GM12878 (cell line): ENCODE data around the gene GJB1. TPM values are rescaled to one million over a fixed set of nuclear protein-coding genes. Genes with fewer than 3 reads are reported as not detected.

Experiments
- ATAC-seq: fragments of 200-7000 bp; cut with Tn5 transposase; 3 replicates; pipeline ENCODE4 v1.9.1; 2020; ENCODE audit warnings: mild to moderate bottlenecking, moderate library complexity
- BruUV-seq: library from RNA; stranded (reverse); fragments of 400-500 nt; replicated peaks from 2 replicates; lab custom pipeline; 2021; lab: Mats Ljungman, UMichigan
- CTCF ChIA-PET: fragments of 300-600 bp; sonication (Branson Sonifier 250); formaldehyde crosslinking; extraction: SDS; loops from one replicate; lab custom pipeline; 2021; ENCODE audit warnings: inconsistent platforms; lab: Yijun Ruan, JAX
- POLR2A ChIA-PET: fragments of 350-600 bp; formaldehyde crosslinking; extraction: SDS; loops from one replicate; lab custom pipeline; 2021; ENCODE audit warnings: inconsistent platforms; lab: Charles Lee
- RAD21 ChIA-PET: fragments of 300-600 bp; sonication (Branson Sonifier 250); formaldehyde crosslinking; loops from one replicate; lab custom pipeline; 2023; ENCODE audit warnings: antibody characterized with exemption; ENCODE audit not compliant: unreplicated experiment; lab: Charles Lee
- SMC1A ChIA-PET: fragments of 300-600 bp; sonication (Branson Sonifier 250); formaldehyde crosslinking; loops from one replicate; lab custom pipeline; 2023; ENCODE audit not compliant: unreplicated experiment, uncharacterized antibody; lab: Charles Lee
- DNase-seq: peaks from one replicate; pipeline ENCODE4 v3.0.0-alpha.2; 2011; ENCODE audit warnings: low read depth, low spot score
- FAIRE-seq: peaks from 3 replicates; lab custom pipeline; 2011; peaks lifted over from hg19 to GRCh38; lab: Jason Lieb, UNC
- H2AFZ ChIP-seq: 2 replicates; pipeline ENCODE4 v1.6.0; 2011; ENCODE audit warnings: low read depth, low read length, control low read depth; ENCODE audit not compliant: control insufficient read depth
- H3K27ac ChIP-seq: 2 replicates; pipeline ENCODE4 v1.5.1; 2011; ENCODE audit warnings: control low read depth; ENCODE audit not compliant: control insufficient read depth, insufficient read depth
- H3K27me3 ChIP-seq, 2 experiments: replicated peaks in 1 of 2; 2 replicates each; pipeline versions ENCODE4 v1.6.0 to v1.6.1; 2011; ENCODE audit warnings: low read length in 1 of 2; ENCODE audit not compliant: control insufficient read depth in 2 of 2, insufficient read depth in 2 of 2
- H3K36me3 ChIP-seq, 2 experiments: 2 replicates each; pipeline ENCODE4 v1.5.1; 2011; ENCODE audit warnings: low read length in 1 of 2; ENCODE audit not compliant: control insufficient read depth in 2 of 2, insufficient read depth in 2 of 2
- H3K4me1 ChIP-seq: 2 replicates; pipeline ENCODE4 v1.6.1; 2011; ENCODE audit warnings: mild to moderate bottlenecking, low read length, moderate library complexity, mixed read lengths; ENCODE audit not compliant: control insufficient read depth, insufficient read depth
- H3K4me2 ChIP-seq: 2 replicates; pipeline ENCODE4 v1.6.0; 2011; ENCODE audit warnings: control low read depth; ENCODE audit not compliant: control insufficient read depth, insufficient read depth
- H3K4me3 ChIP-seq: fragments of 200-600 bp; sonication (generic); 2 replicates; pipeline ENCODE4 v1.5.1; 2016
- H3K79me2 ChIP-seq: 2 replicates; pipeline ENCODE4 v1.6.0; 2011; ENCODE audit warnings: low read length; ENCODE audit not compliant: control insufficient read depth, insufficient read depth
- H3K9ac ChIP-seq: 2 replicates; pipeline ENCODE4 v1.8.0; 2011; ENCODE audit warnings: low read length, control low read depth, mixed read lengths; ENCODE audit not compliant: control insufficient read depth, insufficient read depth
- H3K9me3 ChIP-seq: replicated peaks from 3 replicates; pipeline ENCODE4 v1.5.1; 2011; ENCODE audit warnings: mild to moderate bottlenecking, low read length; ENCODE audit not compliant: control insufficient read depth, insufficient read depth
- H4K20me1 ChIP-seq: 2 replicates; pipeline ENCODE4 v1.6.0; 2011; ENCODE audit not compliant: control insufficient read depth, insufficient read depth
- CUX1 ChIP-seq: IDR thresholded peaks from 2 replicates; pipeline ENCODE4 v1.6.1; 2012; ENCODE audit warnings: improper control_type of control experiment, low read depth, low read length; ENCODE audit not compliant: insufficient replicate concordance
- EP300 ChIP-seq, 2 experiments: fragments of 150-350 bp in 1 of 2; IDR thresholded peaks; 2 replicates each; pipeline ENCODE4 v1.6.1; 2011 to 2012; ENCODE audit warnings: low read depth in 2 of 2, low read length in 2 of 2, borderline replicate concordance in 1 of 2, improper control_type of control experiment in 1 of 2, inconsistent platforms in 1 of 2; ENCODE audit not compliant: control insufficient read depth in 1 of 2
- ESRRA ChIP-seq: IDR thresholded peaks from 2 replicates; pipeline ENCODE4 v1.6.1; 2012; ENCODE audit warnings: mild to moderate bottlenecking, low read length, improper control_type of control experiment
- HDAC2 ChIP-seq: fragments of 200-600 bp; sonication (generic); IDR thresholded peaks from 2 replicates; pipeline ENCODE4 v1.6.1; 2017
- JUNB ChIP-seq: IDR thresholded peaks from 2 replicates; pipeline ENCODE4 v1.6.1; 2016; ENCODE audit warnings: antibody characterized with exemption, mild to moderate bottlenecking
- STAT1 ChIP-seq: fragments of 450-650 bp; conservative IDR thresholded peaks from 2 replicates; pipeline ENCODE4 v1.6.1; 2014; ENCODE audit warnings: antibody characterized with exemption, mild to moderate bottlenecking
- TAF1 ChIP-seq: IDR thresholded peaks from 2 replicates; pipeline ENCODE4 v1.6.1; 2011; ENCODE audit warnings: mild to moderate bottlenecking, low read depth, low read length, borderline replicate concordance
- WGBS: methylation state at CpG from one replicate; pipeline ENCODE4 v1.1.6; 2016; ENCODE audit warnings: low lambda C conversion rate; ENCODE audit not compliant: insufficient replicate concordance, insufficient coverage; ENCODE audit errors: missing lambda C conversion rate; 5-methylcytosine and 5-hydroxymethylcytosine counted together
- in situ Hi-C: fragments of 300-500 bp; cut with MboI; formaldehyde crosslinking; loops from 9 replicates; pipeline ENCODE4 v1.14.3; 2018; ENCODE audit warnings: mixed read lengths
- intact Hi-C: fragments of 100-400 bp; cut with micrococcal nuclease; formaldehyde crosslinking; loops from one replicate; pipeline ENCODE4 v1.14.2; 2022; ENCODE audit not compliant: unreplicated experiment
- polyA plus RNA-seq, 11 experiments: library from polyadenylated mRNA; depleted of rRNA in 4 of 11; unstranded in 6 of 11; stranded (reverse) in 5 of 11; fragments of >200 nt; fragmentation: Nextera tagmentation in 4 of 11; fragmentation: Illumina TruSeq in 1 of 11; extraction: Ambion mirVana in 4 of 11; extraction: Trizol in 1 of 11; gene quantifications; 1 replicate in 1 of 11; 2 replicates in 10 of 11; pipeline versions ENCODE4 v1.2.1 to v1.2.3, GENCODE V29; 2011 to 2016; ENCODE audit warnings: inconsistent platforms in 2 of 11, missing spikeins in 2 of 11, low read depth in 1 of 11
- total RNA-seq, 4 experiments: library from RNA; depleted of rRNA in 3 of 4; stranded (reverse); fragments of >200 nt in 3 of 4; fragmentation: Illumina TruSeq in 1 of 4; extraction: Trizol in 1 of 4; gene quantifications; 2 replicates each; pipeline versions ENCODE4 v1.2.1 to v1.2.3, GENCODE V29; 2013 to 2021
- TF ChIP-seq, protein P1 (sequence below): fragments of 450-650 bp; formaldehyde crosslinking; IDR thresholded peaks from 2 replicates; pipeline ENCODE4 v1.5.0; 2022; ENCODE audit warnings: mild to moderate bottlenecking, missing genetic modification characterization
- TF ChIP-seq, protein P2 (sequence below): fragments of 150-350 bp; IDR thresholded peaks from 2 replicates; pipeline ENCODE4 v1.6.1; 2014; ENCODE audit warnings: mild to moderate bottlenecking, low read depth, low read length
- TF ChIP-seq, protein P3 (sequence below): IDR thresholded peaks from 2 replicates; pipeline ENCODE4 v1.6.1; 2012; ENCODE audit warnings: mild to moderate bottlenecking, low read depth, low read length

Gene GJB1
- total and polyA plus RNA-seq, 10 of the 15 experiments (the other 5 are each of a cell fraction or from before 2014, with no cell fraction given) = not detected

- Histone ChIP-seq H3K9me3 (no peaks in the 10 kb centered on the region), H4K20me1 (no peaks in the 10 kb centered on the region), H3K27ac (no peak overlapping the region), H3K9ac (no peak overlapping the region), H3K4me1 (no peaks in the 10 kb centered on the region), H3K79me2 (no peaks in the 10 kb centered on the region), H3K36me3 (no peaks in the 10 kb centered on the region), H2AFZ (no peak overlapping the region), H3K27me3 (no peaks in the 10 kb centered on the region), H3K4me2 (no peak overlapping the region), H3K4me3 (no peak overlapping the region)
- FAIRE-seq = no peak
- 15% methylated on average over 2 of the region's 2 CpGs for WGBS
- no peak for DNase-seq
- ChIA-PET CTCF (interaction anchor here (0.7 kb wide), 1 partner anchor 58 kb away, joined by 3 read pairs; no protein-coding TSS in a partner anchor), POLR2A (no interaction called here), SMC1A (interaction anchor here (0.9 kb wide), 1 partner anchor 44 kb away, joined by 3 read pairs; no protein-coding TSS in a partner anchor), RAD21 (no interaction called here)
- no peak for ATAC-seq
- in situ Hi-C loops = no loop called here
- no TSS peak for BruUV-seq
- intact Hi-C loops = no loop called here
- no peak for TF ChIP-seq HDAC2
- TF ChIP-seq, protein P1, sequence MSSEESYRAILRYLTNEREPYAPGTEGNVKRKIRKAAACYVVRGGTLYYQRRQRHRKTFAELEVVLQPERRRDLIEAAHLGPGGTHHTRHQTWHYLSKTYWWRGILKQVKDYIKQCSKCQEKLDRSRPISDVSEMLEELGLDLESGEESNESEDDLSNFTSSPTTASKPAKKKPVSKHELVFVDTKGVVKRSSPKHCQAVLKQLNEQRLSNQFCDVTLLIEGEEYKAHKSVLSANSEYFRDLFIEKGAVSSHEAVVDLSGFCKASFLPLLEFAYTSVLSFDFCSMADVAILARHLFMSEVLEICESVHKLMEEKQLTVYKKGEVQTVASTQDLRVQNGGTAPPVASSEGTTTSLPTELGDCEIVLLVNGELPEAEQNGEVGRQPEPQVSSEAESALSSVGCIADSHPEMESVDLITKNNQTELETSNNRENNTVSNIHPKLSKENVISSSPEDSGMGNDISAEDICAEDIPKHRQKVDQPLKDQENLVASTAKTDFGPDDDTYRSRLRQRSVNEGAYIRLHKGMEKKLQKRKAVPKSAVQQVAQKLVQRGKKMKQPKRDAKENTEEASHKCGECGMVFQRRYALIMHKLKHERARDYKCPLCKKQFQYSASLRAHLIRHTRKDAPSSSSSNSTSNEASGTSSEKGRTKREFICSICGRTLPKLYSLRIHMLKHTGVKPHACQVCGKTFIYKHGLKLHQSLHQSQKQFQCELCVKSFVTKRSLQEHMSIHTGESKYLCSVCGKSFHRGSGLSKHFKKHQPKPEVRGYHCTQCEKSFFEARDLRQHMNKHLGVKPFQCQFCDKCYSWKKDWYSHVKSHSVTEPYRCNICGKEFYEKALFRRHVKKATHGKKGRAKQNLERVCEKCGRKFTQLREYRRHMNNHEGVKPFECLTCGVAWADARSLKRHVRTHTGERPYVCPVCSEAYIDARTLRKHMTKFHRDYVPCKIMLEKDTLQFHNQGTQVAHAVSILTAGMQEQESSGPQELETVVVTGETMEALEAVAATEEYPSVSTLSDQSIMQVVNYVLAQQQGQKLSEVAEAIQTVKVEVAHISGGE (CRISPR knock-in tag) = no peak
- TF ChIP-seq TAF1 = no peak
- TF ChIP-seq, protein P2, sequence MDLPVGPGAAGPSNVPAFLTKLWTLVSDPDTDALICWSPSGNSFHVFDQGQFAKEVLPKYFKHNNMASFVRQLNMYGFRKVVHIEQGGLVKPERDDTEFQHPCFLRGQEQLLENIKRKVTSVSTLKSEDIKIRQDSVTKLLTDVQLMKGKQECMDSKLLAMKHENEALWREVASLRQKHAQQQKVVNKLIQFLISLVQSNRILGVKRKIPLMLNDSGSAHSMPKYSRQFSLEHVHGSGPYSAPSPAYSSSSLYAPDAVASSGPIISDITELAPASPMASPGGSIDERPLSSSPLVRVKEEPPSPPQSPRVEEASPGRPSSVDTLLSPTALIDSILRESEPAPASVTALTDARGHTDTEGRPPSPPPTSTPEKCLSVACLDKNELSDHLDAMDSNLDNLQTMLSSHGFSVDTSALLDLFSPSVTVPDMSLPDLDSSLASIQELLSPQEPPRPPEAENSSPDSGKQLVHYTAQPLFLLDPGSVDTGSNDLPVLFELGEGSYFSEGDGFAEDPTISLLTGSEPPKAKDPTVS = no peak
- TF ChIP-seq JUNB = no peak
- TF ChIP-seq EP300 (IDR thresholded peaks at IDR 0.05; ENCODE audit: borderline replicate concordance in 1 of 2, control insufficient read depth in 1 of 2, low read depth in 2 of 2, low read length in 2 of 2) = no peak
- TF ChIP-seq ESRRA = no peak
- no peak for TF ChIP-seq STAT1
- TF ChIP-seq, protein P3, sequence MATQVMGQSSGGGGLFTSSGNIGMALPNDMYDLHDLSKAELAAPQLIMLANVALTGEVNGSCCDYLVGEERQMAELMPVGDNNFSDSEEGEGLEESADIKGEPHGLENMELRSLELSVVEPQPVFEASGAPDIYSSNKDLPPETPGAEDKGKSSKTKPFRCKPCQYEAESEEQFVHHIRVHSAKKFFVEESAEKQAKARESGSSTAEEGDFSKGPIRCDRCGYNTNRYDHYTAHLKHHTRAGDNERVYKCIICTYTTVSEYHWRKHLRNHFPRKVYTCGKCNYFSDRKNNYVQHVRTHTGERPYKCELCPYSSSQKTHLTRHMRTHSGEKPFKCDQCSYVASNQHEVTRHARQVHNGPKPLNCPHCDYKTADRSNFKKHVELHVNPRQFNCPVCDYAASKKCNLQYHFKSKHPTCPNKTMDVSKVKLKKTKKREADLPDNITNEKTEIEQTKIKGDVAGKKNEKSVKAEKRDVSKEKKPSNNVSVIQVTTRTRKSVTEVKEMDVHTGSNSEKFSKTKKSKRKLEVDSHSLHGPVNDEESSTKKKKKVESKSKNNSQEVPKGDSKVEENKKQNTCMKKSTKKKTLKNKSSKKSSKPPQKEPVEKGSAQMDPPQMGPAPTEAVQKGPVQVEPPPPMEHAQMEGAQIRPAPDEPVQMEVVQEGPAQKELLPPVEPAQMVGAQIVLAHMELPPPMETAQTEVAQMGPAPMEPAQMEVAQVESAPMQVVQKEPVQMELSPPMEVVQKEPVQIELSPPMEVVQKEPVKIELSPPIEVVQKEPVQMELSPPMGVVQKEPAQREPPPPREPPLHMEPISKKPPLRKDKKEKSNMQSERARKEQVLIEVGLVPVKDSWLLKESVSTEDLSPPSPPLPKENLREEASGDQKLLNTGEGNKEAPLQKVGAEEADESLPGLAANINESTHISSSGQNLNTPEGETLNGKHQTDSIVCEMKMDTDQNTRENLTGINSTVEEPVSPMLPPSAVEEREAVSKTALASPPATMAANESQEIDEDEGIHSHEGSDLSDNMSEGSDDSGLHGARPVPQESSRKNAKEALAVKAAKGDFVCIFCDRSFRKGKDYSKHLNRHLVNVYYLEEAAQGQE = no peak
- no peak for TF ChIP-seq CUX1
These were observed 2.0 kb downstream of the GJB1 start for GRCh38 chrX:71225009-71225408.
